Fibroblast of lung (primary cell): ENCODE measurements around the gene CCDC78. TPM values are rescaled to one million over a fixed set of nuclear protein-coding genes. Genes with fewer than 3 reads are reported as not detected.
A peak's percentile ranks its signal among the peaks of the same experiment; 100 is the strongest.

Experiments used
- DNase-seq, 2 donors: peaks; one replicate each; pipeline versions ENCODE4 v3.0.0 to v3.0.0-alpha.2; 2010; ENCODE audit warnings: low read depth in 2 of 2
- H2AFZ ChIP-seq: 2 replicates; pipeline ENCODE4 v1.5.1; 2012; ENCODE audit warnings: low read length, control low read depth, inconsistent platforms
- H3K27ac ChIP-seq: 2 replicates; pipeline ENCODE4 v1.5.1; 2011; ENCODE audit warnings: low read length, control low read depth; ENCODE audit not compliant: insufficient read depth
- H3K27me3 ChIP-seq: 2 replicates; pipeline ENCODE4 v1.5.1; 2011; ENCODE audit warnings: mild to moderate bottlenecking, low read length; ENCODE audit not compliant: control insufficient read depth, insufficient read depth
- H3K36me3 ChIP-seq: 2 replicates; pipeline ENCODE4 v1.5.1; 2011; ENCODE audit warnings: low read length; ENCODE audit not compliant: control insufficient read depth, insufficient read depth
- H3K4me1 ChIP-seq: 2 replicates; pipeline ENCODE4 v1.5.1; 2011; ENCODE audit warnings: low read length; ENCODE audit not compliant: control insufficient read depth, insufficient read depth; ENCODE audit errors: extremely low read depth
- H3K4me2 ChIP-seq: 2 replicates; pipeline ENCODE4 v1.5.1; 2011; ENCODE audit warnings: low read length, control low read depth; ENCODE audit not compliant: insufficient read depth; ENCODE audit errors: extremely low read depth
- H3K4me3 ChIP-seq, 4 experiments: fragments of 200-600 bp in 1 of 4; sonication (generic) in 1 of 4; replicated peaks in 1 of 4; 2 replicates each; pipeline ENCODE4 v1.5.1; 2011 to 2016; ENCODE audit warnings: low read length in 4 of 4, low read depth in 3 of 4, mild to moderate bottlenecking in 3 of 4, control low read depth in 2 of 4, inconsistent platforms in 1 of 4, mixed read lengths in 1 of 4; ENCODE audit not compliant: insufficient read depth in 1 of 4; ENCODE audit errors: control extremely low read depth in 1 of 4
- H3K79me2 ChIP-seq: 2 replicates; pipeline ENCODE4 v1.5.1; 2012; ENCODE audit warnings: mild to moderate bottlenecking, low read length, inconsistent platforms; ENCODE audit not compliant: control insufficient read depth, insufficient read depth
- H3K9ac ChIP-seq: 2 replicates; pipeline ENCODE4 v1.5.1; 2011; ENCODE audit warnings: mild to moderate bottlenecking, low read length, control low read depth; ENCODE audit not compliant: insufficient read depth
- H3K9me3 ChIP-seq: 2 replicates; pipeline ENCODE4 v1.5.1; 2012; ENCODE audit warnings: low read depth, low read length; ENCODE audit not compliant: control insufficient read depth, insufficient read depth
- H4K20me1 ChIP-seq: 2 replicates; pipeline ENCODE4 v1.5.1; 2011; ENCODE audit warnings: low read length; ENCODE audit not compliant: control insufficient read depth, insufficient read depth; ENCODE audit errors: extremely low read depth
- CTCF ChIP-seq, 2 donors: IDR thresholded peaks in 1 of 2; conservative IDR thresholded peaks in 1 of 2; 1 replicate in 1 of 2; 2 replicates in 1 of 2; pipeline ENCODE4 v1.5.1; 2011 to 2012; ENCODE audit warnings: low read length in 2 of 2, control low read depth in 1 of 2, inconsistent platforms in 1 of 2, low read depth in 1 of 2, mild to moderate bottlenecking in 1 of 2
- EZH2 ChIP-seq: IDR thresholded peaks from 2 replicates; pipeline ENCODE4 v1.5.1; 2012; ENCODE audit warnings: low read length, control low read depth, mild to moderate bottlenecking; ENCODE audit errors: missing control alignments
- polyA plus RNA-seq, 2 donors: library from polyadenylated mRNA; depleted of rRNA in 1 of 2; stranded (reverse) in 1 of 2; unstranded in 1 of 2; fragments of >200 nt; gene quantifications; 2 replicates each; pipeline ENCODE4 v1.2.1, GENCODE V29; 2011 to 2012; ENCODE audit warnings: missing spikeins in 1 of 2
- total RNA-seq: library from RNA; depleted of rRNA; stranded (reverse); fragments of >200 nt; gene quantifications from 2 replicates; pipeline ENCODE4 v1.2.1, GENCODE V29; 2014

Gene CCDC78
- total and polyA plus RNA-seq, 2 donors (not counting 1 experiment from before 2014, with no cell fraction given): 0.50 to 1.8 TPM

GRCh38 chr16:711548-712320, 14.5 kb downstream of the CCDC78 start:
- no peaks in the 10 kb centered on the region for H3K36me3 ChIP-seq
- H3K27ac ChIP-seq: no peak overlapping the region
- no peaks in the 10 kb centered on the region for H3K9me3 ChIP-seq

DNA sequence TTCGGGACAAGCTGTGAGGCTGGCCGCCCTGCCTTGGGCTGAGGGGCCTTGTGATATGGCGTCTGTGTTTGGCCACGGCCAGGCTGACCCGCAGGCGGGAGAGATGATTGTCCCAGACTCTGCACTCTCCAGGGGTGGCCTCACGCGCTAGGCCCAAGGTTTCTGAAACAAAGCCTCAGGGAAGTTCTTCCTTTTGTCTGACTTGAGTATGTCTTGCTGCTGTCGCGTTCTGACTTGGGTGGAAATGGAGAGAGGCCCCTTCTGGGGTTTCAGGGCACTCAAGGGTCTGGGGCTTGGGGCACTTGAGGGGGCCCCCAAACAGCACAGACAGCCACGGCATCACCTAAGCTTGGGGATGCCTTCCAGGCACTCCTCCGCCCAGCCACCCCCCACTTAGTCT, 15.2 kb downstream of the CCDC78 start:
- Histone ChIP-seq H3K4me2 (no peak overlapping the region), H3K36me3 (no peaks in the 10 kb centered on the region)

More at GRCh38 chr16:711548-712320, 14.5 kb downstream of the CCDC78 start:
- H3K79me2 ChIP-seq: no peaks in the 10 kb centered on the region
- H2AFZ ChIP-seq: no peak overlapping the region
- no peaks in the 10 kb centered on the region for H4K20me1 ChIP-seq
- no peak overlapping the region for H3K4me3 ChIP-seq
- TF ChIP-seq EZH2: no peak
- TF ChIP-seq CTCF (conservative IDR thresholded peaks at IDR 0.05 in 1 of 2, IDR thresholded peaks at IDR 0.05 in 1 of 2; ENCODE audit: low read depth in 1 of 2, low read length in 2 of 2): peak; percentile 78 to 82
- H3K27me3 ChIP-seq: peaks cover 12% of the 10 kb centered on the region
- H3K4me1 ChIP-seq: peaks cover 13% of the 10 kb centered on the region
- H3K9ac ChIP-seq: no peak overlapping the region
- peak; percentile 44 to 53 for DNase-seq
- H3K4me2 ChIP-seq: no peak overlapping the region

More for the DNA sequence above, 15.2 kb downstream of the CCDC78 start:
- no peaks in the 10 kb centered on the region for H4K20me1 ChIP-seq
- no peak overlapping the region for H2AFZ ChIP-seq
- no peak overlapping the region for H3K27ac ChIP-seq
- no peak overlapping the region for H3K4me3 ChIP-seq
- H3K9ac ChIP-seq: no peak overlapping the region
- no peaks in the 10 kb centered on the region for H3K9me3 ChIP-seq
- peaks cover 11% of the 10 kb centered on the region for H3K4me1 ChIP-seq
- H3K79me2 ChIP-seq: no peaks in the 10 kb centered on the region
- peaks cover 17% of the 10 kb centered on the region for H3K27me3 ChIP-seq
- TF ChIP-seq EZH2: no peak
- TF ChIP-seq CTCF (conservative IDR thresholded peaks at IDR 0.05 in 1 of 2, IDR thresholded peaks at IDR 0.05 in 1 of 2; ENCODE audit: low read depth in 1 of 2, low read length in 2 of 2): no peak
- no peak for DNase-seq
